ENCODE data around the gene ADAM30. TPM values are rescaled to one million over a fixed set of nuclear protein-coding genes. Genes with fewer than 3 reads are reported as not detected.

ADAM30 gene
- total RNA-seq, 2 donors from 2014 or later: not detected

DNA sequence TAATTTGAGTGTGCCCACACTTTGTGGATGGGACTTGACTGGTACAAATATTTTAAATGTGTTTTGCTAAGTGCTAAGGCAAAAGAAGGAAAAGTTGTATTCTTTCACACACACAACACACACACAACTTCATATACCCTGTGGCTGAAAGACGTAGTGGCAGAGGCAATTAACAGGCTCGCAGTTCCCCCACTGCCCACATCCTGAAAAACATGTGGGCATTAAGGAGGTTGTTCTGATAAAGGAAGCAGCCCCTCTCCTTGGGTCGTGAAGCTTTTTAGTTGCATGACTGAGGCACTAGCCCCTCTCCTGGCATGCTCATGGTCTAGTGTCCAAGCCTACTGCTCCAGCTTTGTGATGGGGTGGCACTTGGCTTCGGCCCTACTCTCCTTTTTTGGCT lies 14.3 kb upstream of the ADAM30 start:
- TF ChIP-seq POLR2A (IDR thresholded peaks at IDR 0.05): no peak
- TF ChIP-seq, protein P1, sequence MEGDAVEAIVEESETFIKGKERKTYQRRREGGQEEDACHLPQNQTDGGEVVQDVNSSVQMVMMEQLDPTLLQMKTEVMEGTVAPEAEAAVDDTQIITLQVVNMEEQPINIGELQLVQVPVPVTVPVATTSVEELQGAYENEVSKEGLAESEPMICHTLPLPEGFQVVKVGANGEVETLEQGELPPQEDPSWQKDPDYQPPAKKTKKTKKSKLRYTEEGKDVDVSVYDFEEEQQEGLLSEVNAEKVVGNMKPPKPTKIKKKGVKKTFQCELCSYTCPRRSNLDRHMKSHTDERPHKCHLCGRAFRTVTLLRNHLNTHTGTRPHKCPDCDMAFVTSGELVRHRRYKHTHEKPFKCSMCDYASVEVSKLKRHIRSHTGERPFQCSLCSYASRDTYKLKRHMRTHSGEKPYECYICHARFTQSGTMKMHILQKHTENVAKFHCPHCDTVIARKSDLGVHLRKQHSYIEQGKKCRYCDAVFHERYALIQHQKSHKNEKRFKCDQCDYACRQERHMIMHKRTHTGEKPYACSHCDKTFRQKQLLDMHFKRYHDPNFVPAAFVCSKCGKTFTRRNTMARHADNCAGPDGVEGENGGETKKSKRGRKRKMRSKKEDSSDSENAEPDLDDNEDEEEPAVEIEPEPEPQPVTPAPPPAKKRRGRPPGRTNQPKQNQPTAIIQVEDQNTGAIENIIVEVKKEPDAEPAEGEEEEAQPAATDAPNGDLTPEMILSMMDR (IDR thresholded peaks at IDR 0.05): no peak
- ATAC-seq: no peak
- no peaks in the 10 kb centered on the region for H3K4me1 ChIP-seq
- 84 to 86% methylated on average over 4 of the region's 4 CpGs for WGBS, 2 donors
- H3K36me3 ChIP-seq (replicated peaks in 1 of 2; ENCODE audit: insufficient read depth in 1 of 2, low read depth in 2 of 2): peaks cover 7 to 10% of the 10 kb centered on the region in 2 donors
- no peak overlapping the region for H3K4me3 ChIP-seq
- no peak overlapping the region for H3K27ac ChIP-seq
- intact Hi-C loops (cut with DNase I): no loop called here
- no peaks in the 10 kb centered on the region for H3K27me3 ChIP-seq
- H3K9me3 ChIP-seq: no peaks in the 10 kb centered on the region
- DNase-seq: no peak

DNA sequence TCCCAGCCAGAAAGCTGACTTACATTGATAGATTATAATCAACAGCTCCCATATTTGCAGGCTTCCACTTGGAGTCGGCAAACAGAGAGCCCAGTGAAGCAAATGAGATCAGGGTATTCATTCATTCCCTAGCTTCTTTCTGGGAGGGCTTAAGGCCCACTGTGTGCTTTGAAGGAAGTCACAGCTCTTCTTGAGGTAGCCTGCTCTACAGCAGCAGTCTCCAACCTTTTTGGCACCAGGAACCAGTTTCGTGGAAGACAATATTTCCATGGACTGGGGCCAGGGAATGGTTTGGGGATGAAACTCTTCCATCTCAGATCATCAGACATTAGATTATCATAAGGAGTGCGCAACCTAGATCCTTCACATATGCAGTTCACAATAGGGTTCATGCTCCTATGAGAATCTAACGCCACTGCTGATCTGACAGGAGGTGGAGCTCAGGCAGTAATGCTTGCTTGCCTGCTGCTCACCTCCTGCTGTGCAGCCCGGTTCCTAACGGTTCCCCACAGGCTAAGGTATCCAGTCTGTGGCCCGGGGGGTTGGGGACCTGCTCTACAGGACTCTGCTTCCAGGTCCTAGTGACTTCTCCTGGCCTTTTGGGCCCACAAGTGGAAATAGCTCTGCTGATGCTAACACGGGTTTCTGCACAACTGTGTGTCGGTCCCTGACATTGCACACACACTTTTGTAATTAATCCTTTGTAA lies 13.7 kb upstream of the ADAM30 start:
- intact Hi-C loops (cut with DNase I): no loop called here
- no peaks in the 10 kb centered on the region for H3K9me3 ChIP-seq
- whole genome bisulfite sequencing, 2 donors: 76 to 80% methylated on average over 7 to 9 of the region's 9 CpGs

DNA sequence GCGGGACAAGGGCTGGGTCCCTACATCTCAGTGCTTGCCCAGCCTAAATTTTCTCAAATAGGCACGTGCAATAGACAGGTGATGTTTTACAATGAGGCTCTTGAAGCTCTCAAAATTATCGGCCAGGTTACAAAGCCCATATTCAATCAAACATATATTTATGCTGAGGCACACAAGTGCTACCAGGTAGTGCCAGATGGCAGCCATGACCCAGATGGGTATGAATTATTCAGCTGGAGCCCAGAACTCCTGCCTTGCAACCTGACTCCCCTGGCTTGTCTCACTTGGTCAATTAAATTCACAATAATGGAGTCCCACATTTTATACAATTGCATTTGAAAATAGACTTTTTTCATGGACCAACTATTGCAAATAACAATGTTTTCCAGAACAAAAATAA lies 12.3 kb upstream of the ADAM30 start:
- ATAC-seq (no peak), DNase-seq (no peak)
- Histone ChIP-seq H3K4me1 (no peaks in the 10 kb centered on the region), H3K27me3 (no peaks in the 10 kb centered on the region), H3K4me3 (no peak overlapping the region), H3K9me3 (no peaks in the 10 kb centered on the region), H3K27ac (no peak overlapping the region), H3K36me3 (replicated peaks in 1 of 2; ENCODE audit: insufficient read depth in 1 of 2, low read depth in 2 of 2) (no peaks in the 10 kb centered on the region)
- TF ChIP-seq, protein P1 (IDR thresholded peaks at IDR 0.05): no peak
- no peak for TF ChIP-seq POLR2A (IDR thresholded peaks at IDR 0.05)
- intact Hi-C loops (cut with DNase I): no loop called here
- 80 to 82% methylated on average over 3 of the region's 3 CpGs for WGBS, 2 donors

More for the DNA sequence above, 13.7 kb upstream of the ADAM30 start:
- no peak overlapping the region for H3K4me3 ChIP-seq
- no peak for ATAC-seq
- TF ChIP-seq, protein P1 (IDR thresholded peaks at IDR 0.05): no peak
- TF ChIP-seq POLR2A (IDR thresholded peaks at IDR 0.05): no peak
- H3K27ac ChIP-seq: no peak overlapping the region
- no peaks in the 10 kb centered on the region for H3K4me1 ChIP-seq
- H3K27me3 ChIP-seq: no peaks in the 10 kb centered on the region
- DNase-seq: no peak
- peaks cover 3 to 4% of the 10 kb centered on the region in 2 donors for H3K36me3 ChIP-seq (replicated peaks in 1 of 2; ENCODE audit: insufficient read depth in 1 of 2, low read depth in 2 of 2)

DNA sequence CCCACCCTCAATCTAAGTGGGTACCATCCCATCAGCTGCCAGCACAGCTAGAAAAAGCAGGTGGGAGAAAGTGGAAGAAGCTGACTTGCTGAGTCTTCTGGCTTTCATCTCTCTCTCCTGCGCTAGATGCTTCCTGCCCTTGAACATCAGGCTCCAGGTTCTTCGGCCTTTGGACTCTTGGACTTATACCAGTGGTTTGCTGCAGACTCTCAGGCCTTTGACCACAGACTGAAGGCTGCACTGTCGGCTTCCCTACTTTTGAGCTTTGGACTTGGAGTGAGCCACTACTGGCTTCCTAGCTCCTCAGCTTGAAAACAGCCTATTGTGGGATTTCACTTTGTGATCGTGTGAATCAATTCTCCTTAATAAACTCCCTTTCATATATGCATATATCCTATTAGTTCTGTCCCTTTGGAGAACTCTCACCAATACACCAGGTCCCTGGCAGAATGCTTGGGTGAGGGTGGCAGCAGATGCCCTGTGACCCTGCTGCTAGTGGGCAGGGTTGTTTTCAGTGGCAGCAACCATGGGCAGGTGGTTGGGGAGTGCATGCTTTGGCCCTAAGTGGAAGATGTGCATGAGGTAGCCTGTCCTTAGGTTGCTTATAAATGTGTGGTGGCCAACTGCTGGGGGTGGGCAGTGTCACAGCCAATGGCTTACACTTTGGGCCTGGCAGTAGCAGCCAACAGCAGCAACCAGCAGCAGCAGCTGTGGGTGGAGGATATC lies 10.8 kb upstream of the ADAM30 start:
- WGBS, 2 donors: 70 to 71% methylated on average over 4 of the region's 4 CpGs
- TF ChIP-seq POLR2A (IDR thresholded peaks at IDR 0.05): no peak
- TF ChIP-seq, protein P1 (IDR thresholded peaks at IDR 0.05): no peak

More for the DNA sequence above, 10.8 kb upstream of the ADAM30 start:
- Histone ChIP-seq H3K36me3 (replicated peaks in 1 of 2; ENCODE audit: insufficient read depth in 1 of 2, low read depth in 2 of 2) (no peaks in the 10 kb centered on the region), H3K4me3 (no peak overlapping the region), H3K4me1 (no peaks in the 10 kb centered on the region), H3K27me3 (no peaks in the 10 kb centered on the region), H3K9me3 (no peaks in the 10 kb centered on the region), H3K27ac (no peak overlapping the region)
- no peak for DNase-seq
- ATAC-seq: no peak
- intact Hi-C loops (cut with DNase I): no loop called here

Measured in body of pancreas (tissue), 4 donors.